GM18519 (cell line): ENCODE data around the gene RPS2.
"Not testable (repeated sequence)": the region's sequence is repeated elsewhere in the genome, so short reads cannot be mapped to it uniquely, and the experiment has no call there.

Source experiments
- ATAC-seq: cut with Tn5 transposase; IDR thresholded peaks from one replicate; pipeline ENCODE4 v1.9.1; 2021; ENCODE audit warnings: mild to moderate bottlenecking, moderate library complexity; ENCODE audit not compliant: unreplicated experiment, low FRiP score

Gene RPS2

GRCh38 chr16:1965396-1966001, 873 bp upstream of the RPS2 start:
- no peak for ATAC-seq

GRCh38 chr16:1963806-1964505, 670 bp downstream of the RPS2 start:
- ATAC-seq, result no peak

GRCh38 chr16:1962161-1963153, 2.2 kb downstream of the RPS2 start:
- ATAC-seq, result not testable (repeated sequence)

GRCh38 chr16:1961651-1962067, 3.0 kb downstream of the RPS2 start:
- no peak for ATAC-seq

GRCh38 chr16:1960665-1961630, 3.7 kb downstream of the RPS2 start:
- no peak for ATAC-seq

- ATAC-seq, result peak; percentile 62
These were observed 5.2 kb downstream of the RPS2 start, which contains the start of gene NDUFB10 for GRCh38 chr16:1959269-1960039. NDUFB10 (plus strand) TSS chr16:1959538; CDS start chr16:1959625, 87 bp downstream.

- no peak for ATAC-seq
These were observed 5.8 kb downstream of the RPS2 start for GRCh38 chr16:1958715-1959268.

GRCh38 chr16:1958143-1958491, 6.5 kb downstream of the RPS2 start:
- not testable (repeated sequence) for ATAC-seq

GRCh38 chr16:1957434-1958142, 7.0 kb downstream of the RPS2 start:
- not testable (repeated sequence) for ATAC-seq

GRCh38 chr16:1953734-1954133, 10.9 kb downstream of the RPS2 start:
- ATAC-seq, result no peak

GRCh38 chr16:1950559-1950958, 14.1 kb downstream of the RPS2 start:
- ATAC-seq, result no peak

GRCh38 chr16:1950047-1950446, 14.6 kb downstream of the RPS2 start:
- no peak for ATAC-seq

GRCh38 chr16:1949507-1949906, 15.1 kb downstream of the RPS2 start:
- no peak for ATAC-seq

- ATAC-seq, result no peak
These were observed 17.3 kb downstream of the RPS2 start for GRCh38 chr16:1947369-1947670.

GRCh38 chr16:1946495-1947368, 17.9 kb downstream of the RPS2 start:
- no peak for ATAC-seq

- ATAC-seq, result no peak
These were observed 18.9 kb downstream of the RPS2 start for GRCh38 chr16:1945559-1946391.
